LNCAP (cell line): Measurements from ENCODE around the gene ERMARD.

Source experiments
- CTCF ChIP-seq: fragments of 450-650 bp; IDR thresholded peaks from 2 replicates; pipeline ENCODE4 v1.5.1; 2017; ENCODE audit warnings: mild to moderate bottlenecking

Gene ERMARD

GRCh38 chr6:169801396-169802160, 50.2 kb downstream of the ERMARD start:
- TF ChIP-seq CTCF: no peak

- no peak for TF ChIP-seq CTCF
These were observed 51.4 kb downstream of the ERMARD start for GRCh38 chr6:169802790-169803189.

GRCh38 chr6:169803271-169803811, 51.9 kb downstream of the ERMARD start:
- TF ChIP-seq CTCF: no peak

- TF ChIP-seq CTCF: no peak
These were observed 52.5 kb downstream of the ERMARD start for GRCh38 chr6:169803816-169804340.

- no peak for TF ChIP-seq CTCF
These were observed 53.0 kb downstream of the ERMARD start for GRCh38 chr6:169804427-169804826.

GRCh38 chr6:169805242-169805838, 53.9 kb downstream of the ERMARD start:
- no peak for TF ChIP-seq CTCF

- no peak for TF ChIP-seq CTCF
These were observed 55.3 kb downstream of the ERMARD start for GRCh38 chr6:169806701-169807100.
